GM18873 (cell line): ENCODE measurements around the gene OR2F2.

Experiments
- ATAC-seq: cut with Tn5 transposase; IDR thresholded peaks from one replicate; pipeline ENCODE4 v1.9.1; 2021; ENCODE audit warnings: mild to moderate bottlenecking, moderate library complexity, moderate number of reproducible peaks; ENCODE audit not compliant: unreplicated experiment, low FRiP score

The OR2F2 gene

DNA sequence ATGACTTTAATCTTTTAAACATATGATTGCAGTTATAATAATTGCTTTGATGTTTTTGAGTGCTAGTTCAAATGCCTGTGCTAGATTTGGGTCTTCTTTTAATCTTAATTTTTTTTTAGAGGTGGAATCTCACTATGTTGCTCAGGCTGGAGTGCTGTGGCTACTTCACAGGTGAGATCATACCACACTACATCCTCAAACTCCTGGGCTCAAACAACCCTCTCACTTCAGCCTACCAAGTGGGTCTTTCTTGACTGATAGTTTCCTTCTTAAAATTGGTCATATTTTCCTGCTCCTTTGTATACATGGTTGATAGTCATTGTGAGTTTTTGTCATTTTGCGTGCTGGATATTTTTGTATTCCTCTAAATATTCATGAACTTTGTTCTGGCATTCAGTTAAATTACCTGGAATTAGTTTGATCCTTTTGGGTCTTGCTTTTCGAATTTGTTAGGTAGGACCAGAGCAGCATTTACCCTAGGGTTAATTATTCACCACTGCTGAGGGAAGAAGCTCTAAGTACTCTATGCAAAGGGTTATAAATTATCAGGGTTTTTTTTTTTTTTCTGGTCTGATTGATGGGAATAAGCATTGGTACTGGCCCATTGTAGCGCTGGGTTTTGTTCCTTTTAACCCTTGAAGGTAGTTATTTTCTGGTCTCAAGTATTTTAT lies 21.0 kb upstream of the OR2F2 start:
- ATAC-seq: no peak

- ATAC-seq: no peak
Observed at GRCh38 chr7:143914938-143915652, 19.9 kb upstream of the OR2F2 start.

DNA sequence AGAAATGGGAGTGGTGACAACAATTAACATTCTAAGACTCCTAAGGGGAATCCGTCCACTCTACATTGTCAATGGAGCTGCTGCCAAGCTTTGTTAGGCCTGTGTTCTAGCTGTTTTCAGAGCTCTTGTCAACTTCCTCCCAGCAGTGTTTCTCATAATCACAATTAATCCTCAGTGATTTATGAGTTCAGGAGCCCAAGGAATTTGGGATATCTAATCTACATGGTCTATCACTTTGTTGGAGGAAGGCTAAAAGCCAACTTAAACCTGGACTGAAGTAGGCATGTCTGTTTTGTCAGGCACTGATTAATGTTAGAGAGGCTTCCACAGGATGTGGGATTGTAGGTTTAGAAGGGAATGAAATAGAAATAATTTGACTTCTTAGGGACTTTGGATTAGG lies 10.2 kb upstream of the OR2F2 start:
- no peak for ATAC-seq

DNA sequence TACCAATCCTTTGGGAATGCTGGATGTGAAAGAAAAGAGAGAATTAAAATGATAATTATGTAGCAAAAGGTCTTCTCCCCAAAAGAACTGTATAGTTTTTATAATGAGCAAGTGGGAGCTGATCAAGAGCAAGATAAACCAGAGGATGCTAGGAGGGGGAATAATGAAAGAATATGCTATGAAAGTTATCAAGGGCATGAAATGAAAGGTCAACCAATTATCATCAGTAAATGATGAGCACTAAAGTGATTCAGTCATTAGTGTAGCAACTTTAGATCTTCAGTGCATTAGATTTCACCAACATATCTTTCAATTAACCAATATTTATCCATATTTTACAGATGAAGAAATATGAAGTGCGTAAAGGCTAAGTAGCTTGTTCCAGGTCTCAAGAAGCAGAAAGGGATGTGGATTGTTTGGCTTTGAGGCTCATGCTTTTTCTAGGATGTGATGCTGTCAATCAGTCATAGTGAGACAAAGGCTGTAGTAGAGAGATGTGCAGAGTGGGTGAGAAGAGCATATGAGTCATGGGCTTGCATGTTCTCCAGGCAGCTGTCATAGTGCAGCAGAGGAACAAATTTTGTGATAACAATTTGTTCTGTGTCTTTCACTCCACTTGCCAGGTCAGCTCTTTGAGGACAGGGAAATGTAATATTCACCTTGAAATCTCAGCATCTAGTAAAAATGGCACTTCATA lies 5.7 kb upstream of the OR2F2 start:
- no peak for ATAC-seq

DNA sequence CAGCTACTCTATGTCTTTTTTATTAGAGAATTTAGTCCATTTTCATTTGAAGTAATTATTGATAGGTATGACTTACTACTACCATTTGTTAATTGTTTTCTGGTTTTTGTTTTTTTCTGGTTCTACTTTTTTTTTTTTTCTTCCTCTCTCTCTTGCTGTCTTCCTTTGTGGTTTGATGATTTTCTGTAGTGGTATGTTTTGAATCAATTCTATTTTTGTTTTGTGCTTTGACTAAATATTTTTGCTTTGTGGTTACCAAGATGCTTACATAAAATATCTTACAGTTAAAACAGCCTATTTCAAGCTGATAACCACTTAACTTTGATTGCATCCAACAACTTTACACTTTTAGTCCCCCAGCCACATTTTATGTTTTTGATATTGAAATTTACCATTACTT lies 3.3 kb upstream of the OR2F2 start:
- ATAC-seq: no peak

DNA sequence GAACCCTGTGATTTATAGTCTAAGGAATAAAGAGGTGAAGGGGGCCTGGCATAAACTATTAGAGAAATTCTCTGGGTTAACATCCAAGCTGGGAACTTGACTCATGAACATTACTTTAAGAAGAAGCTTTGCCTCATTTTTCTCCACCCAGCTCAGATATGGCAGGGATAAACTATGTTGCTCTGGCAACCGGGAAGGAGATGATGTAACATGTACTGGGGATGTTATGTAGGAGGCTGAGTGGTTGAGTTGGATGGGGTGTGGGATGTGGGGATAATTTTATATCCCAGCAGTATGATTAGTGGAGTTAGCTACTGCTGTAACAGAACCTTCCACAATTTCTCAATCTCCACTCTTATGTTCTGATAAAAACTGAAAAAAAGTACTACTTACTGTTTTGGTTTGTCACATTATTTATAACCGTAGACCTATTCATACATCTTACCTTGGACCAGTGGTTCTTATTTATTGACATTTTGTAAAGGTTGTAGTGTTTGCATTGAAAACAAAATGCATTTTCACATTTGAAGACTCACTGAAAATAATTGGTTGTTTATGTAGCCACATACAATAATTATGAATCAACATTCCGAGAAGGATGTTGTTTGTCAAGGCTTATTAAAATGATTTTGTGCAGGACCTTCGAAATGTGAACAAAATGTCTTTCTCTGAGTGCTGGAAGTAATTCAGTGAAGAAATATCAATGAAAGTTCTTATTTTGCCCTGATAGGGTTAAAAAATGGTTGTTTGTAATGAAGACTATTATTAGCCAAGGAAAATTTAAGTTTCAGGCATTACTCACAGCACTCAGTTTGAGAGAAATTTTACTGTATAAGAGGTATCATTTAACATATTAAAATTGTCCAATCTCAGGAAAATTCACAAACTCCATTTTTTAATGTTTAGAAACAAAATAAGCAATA lies 1.3 kb downstream of the OR2F2 start:
- no peak for ATAC-seq

DNA sequence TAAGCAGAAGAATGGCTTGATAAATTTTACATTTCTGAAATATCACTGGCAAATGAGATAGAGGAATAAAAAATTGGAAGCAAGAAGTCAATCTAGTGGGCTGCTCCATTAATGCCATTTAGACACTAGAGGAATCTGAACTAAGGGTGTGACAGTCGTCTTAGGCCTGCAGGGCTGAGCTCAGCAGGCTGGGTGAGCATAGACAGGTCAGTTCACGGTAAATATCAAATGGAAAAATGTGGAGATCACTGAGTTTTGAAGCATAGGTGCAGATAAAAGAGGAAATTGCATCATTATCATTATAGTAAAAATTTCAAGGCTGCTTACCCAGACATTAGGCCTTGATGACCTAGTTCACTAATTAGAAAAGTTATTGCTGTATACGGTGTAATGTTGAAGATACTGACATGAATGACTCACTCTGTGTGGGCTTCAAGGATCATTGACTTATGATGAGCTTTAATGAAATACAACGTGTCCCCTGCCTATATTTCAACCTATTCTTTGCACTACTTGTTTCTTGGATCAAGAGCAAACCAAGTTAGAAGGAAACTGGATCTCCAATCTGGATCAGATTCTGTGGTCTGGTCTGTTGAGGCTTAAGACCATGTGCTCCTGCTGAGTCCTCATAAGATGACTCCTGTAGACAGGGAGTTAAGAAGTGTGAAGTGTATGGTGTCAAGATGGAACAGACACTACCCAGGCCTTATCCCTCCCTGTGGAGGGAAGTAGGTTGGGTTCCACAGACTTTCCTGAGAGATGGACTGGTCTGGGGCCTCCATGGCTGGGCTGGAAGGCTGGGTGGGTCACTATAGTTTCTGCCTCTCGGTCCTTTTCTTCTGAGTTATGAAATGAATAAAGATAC lies 3.6 kb downstream of the OR2F2 start:
- no peak for ATAC-seq

DNA sequence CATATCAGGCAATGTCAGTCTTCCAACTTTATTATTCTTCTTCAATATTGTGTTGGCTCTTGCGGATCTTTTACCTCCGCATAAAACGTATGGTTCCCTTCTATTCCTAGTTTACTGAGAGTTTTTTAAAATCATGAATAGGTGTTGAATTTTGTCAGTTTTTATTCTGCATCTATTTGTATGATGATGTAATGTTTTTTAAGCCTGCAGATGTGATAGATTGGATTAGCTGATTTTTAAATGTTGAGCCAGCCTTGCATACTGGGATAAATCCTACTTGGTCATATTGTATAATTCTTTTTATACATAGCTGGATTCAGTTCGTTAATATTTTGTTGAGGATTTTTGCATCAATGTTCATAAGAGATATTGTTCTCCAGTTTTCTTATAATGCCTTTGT lies 10.4 kb downstream of the OR2F2 start:
- ATAC-seq: no peak

DNA sequence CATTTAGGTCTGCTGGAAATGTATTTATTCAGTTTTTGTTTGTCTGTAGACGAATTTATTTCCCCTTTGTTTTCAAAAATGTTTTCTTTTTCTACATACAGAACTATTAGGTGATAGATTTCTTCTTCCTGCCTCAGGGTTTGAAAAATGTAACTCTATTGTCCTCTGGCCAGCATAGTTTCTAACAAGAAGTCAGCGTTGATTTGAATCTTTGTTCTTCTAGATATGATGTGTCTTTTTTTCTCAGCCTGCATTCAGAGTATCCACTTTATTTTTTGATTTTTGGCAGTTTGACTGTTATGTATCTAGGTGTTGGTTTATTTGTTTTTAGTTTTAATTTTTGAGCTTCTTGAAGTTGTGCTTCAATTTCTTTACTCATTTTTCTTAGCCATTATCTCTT lies 12.1 kb downstream of the OR2F2 start:
- ATAC-seq: no peak

- ATAC-seq: no peak
Observed at GRCh38 chr7:143948733-143949132, 13.7 kb downstream of the OR2F2 start.

GRCh38 chr7:143953421-143953820 lies 18.4 kb downstream of the OR2F2 start:
- no peak for ATAC-seq

GRCh38 chr7:143954135-143954534 lies 19.1 kb downstream of the OR2F2 start:
- no peak for ATAC-seq

- no peak for ATAC-seq
Observed at GRCh38 chr7:143954544-143954943, 19.5 kb downstream of the OR2F2 start, which contains the start of gene OR2F1. TSS of gene OR2F1 (plus strand) at chr7:143954844. CDS start at chr7:143959971, 5,127 bp downstream.

- ATAC-seq: no peak
Observed at GRCh38 chr7:143958781-143959180, 23.7 kb downstream of the OR2F2 start.

- ATAC-seq: no peak
Observed at GRCh38 chr7:143960813-143961610, 26.0 kb downstream of the OR2F2 start.

DNA sequence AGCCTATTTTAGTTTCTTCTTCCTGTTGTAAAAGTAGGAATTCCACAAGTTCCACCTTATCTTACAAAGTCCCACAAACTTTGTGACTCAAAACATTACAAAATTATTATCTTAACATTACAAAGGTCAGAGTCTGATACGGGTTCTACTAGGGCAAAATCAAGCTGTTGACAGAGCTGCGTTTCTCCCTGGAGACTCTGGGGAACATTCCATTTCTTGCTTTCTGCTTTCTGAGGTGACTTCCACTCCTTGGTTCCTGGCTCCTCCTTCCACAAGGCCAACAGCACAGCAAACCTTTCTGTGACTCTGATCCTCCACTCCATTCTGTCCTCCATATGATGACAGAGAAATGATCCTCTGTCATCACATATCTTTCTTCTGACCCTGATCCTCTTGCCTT lies 30.2 kb downstream of the OR2F2 start:
- no peak for ATAC-seq

DNA sequence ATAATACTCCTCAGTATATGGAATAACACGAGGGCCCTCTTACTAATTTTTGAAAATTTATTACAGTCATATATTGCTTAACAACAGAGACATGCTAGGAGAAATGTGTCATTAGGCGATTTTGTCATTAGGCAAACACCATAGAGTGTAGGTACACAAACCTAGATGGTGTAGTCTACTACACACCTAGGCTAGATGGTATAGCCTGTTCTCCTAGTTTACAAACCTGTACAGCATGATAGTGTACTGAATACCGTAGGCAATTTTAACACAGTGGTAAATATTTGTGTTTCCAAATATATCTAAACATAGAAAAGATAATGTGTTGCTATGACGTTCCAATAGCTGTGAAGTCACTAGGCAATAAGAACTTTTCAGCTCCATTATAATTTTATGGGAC lies 32.4 kb downstream of the OR2F2 start:
- no peak for ATAC-seq

DNA sequence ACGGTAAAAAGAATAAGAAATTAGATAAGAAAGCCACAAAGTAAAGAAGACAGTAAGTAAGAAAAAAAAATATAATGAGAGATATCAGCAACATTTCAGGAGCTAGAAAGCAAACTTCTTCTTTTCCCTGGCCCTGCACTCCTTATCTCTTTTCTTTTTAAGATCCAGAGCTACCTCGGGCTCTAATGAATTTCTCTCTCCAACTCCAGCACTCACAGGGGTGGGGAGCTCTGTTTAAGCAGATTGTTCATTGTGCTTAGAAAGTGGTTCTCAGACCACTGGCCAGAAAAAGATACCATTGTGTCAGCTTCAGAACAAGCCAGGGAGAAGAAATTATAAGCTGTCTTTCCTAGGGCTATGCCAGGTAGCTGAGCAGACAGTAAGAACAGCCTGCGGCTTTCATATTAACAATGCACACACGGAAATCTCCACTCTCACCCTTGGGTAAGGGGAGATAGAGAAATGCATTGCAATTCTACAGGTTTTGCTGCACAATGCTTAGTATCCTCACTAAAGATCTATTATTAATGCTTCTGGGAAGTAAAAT lies 38.9 kb downstream of the OR2F2 start:
- no peak for ATAC-seq

- no peak for ATAC-seq
Observed at GRCh38 chr7:143974459-143974858, 39.4 kb downstream of the OR2F2 start.
